ENCODE measurements around the gene KRT1.

DNA sequence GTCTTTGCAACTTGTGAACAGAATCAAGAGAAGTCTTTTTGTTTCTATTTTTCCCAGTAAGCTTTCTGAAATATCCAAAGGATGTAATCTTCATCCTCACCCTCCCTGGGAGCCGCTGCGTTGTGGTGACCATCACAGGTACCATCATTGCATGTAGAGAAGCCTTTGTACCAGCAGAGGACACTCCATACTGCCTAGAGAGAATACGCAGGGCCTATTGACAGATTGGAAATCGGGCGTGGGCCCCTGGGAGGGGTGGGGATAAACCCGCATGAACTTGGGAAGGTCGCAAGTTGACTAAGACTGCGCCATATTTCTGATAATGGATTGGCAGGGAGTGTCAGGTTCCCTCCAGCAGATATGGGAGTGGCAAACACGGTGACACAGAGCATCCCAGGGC is 12.7 kb downstream of the KRT1 start:
- TF ChIP-seq, protein P1, sequence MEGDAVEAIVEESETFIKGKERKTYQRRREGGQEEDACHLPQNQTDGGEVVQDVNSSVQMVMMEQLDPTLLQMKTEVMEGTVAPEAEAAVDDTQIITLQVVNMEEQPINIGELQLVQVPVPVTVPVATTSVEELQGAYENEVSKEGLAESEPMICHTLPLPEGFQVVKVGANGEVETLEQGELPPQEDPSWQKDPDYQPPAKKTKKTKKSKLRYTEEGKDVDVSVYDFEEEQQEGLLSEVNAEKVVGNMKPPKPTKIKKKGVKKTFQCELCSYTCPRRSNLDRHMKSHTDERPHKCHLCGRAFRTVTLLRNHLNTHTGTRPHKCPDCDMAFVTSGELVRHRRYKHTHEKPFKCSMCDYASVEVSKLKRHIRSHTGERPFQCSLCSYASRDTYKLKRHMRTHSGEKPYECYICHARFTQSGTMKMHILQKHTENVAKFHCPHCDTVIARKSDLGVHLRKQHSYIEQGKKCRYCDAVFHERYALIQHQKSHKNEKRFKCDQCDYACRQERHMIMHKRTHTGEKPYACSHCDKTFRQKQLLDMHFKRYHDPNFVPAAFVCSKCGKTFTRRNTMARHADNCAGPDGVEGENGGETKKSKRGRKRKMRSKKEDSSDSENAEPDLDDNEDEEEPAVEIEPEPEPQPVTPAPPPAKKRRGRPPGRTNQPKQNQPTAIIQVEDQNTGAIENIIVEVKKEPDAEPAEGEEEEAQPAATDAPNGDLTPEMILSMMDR (IDR thresholded peaks at IDR 0.05): no peak
- no peak for TF ChIP-seq POLR2AphosphoS5 (IDR thresholded peaks at IDR 0.05)

Measured in esophagus muscularis mucosa (tissue), 3 donors.